HEK293 (cell line): ENCODE results near the gene NDUFS4.
"Not testable (repeated sequence)": the region's sequence is repeated elsewhere in the genome, so short reads cannot be mapped to it uniquely, and the experiment has no call there.

Experiments
- CTCF ChIA-PET: fragments of 350-600 bp; formaldehyde crosslinking; extraction: SDS; loops from one replicate; lab custom pipeline; 2021; ENCODE audit warnings: antibody characterized with exemption; lab: Yijun Ruan, JAX
- POLR2A ChIA-PET: fragments of 300-600 bp; formaldehyde crosslinking; extraction: SDS; loops from one replicate; lab custom pipeline; 2020; ENCODE audit warnings: antibody characterized with exemption, inconsistent platforms; lab: Yijun Ruan, JAX
- H3K27ac ChIP-seq: fragments of 200-500 bp; sonication (Bioruptor generic); 2 replicates; pipeline ENCODE4 v1.5.1; 2014; ENCODE audit warnings: low read depth, low read length, control low read depth, inconsistent platforms; ENCODE audit errors: extremely low read depth
- H3K36me3 ChIP-seq, 2 experiments: fragments of 200-500 bp in 1 of 2; sonication (Bioruptor generic) in 1 of 2; 1 replicate in 1 of 2; 2 replicates in 1 of 2; pipeline ENCODE4 v1.5.1; 2014 to 2017; ENCODE audit warnings: inconsistent platforms in 2 of 2, low read length in 2 of 2; ENCODE audit not compliant: control insufficient read depth in 2 of 2, insufficient read depth in 1 of 2
- H3K4me1 ChIP-seq: fragments of 200-500 bp; sonication (Bioruptor generic); 2 replicates; pipeline ENCODE4 v1.5.1; 2014; ENCODE audit warnings: mild to moderate bottlenecking, low read length, inconsistent platforms; ENCODE audit not compliant: control insufficient read depth, insufficient read depth
- H3K4me3 ChIP-seq: 2 replicates; pipeline ENCODE4 v1.5.1; 2011; ENCODE audit warnings: low read depth, mild to moderate bottlenecking, control low read depth, low read length, moderate library complexity
- H3K9me3 ChIP-seq: fragments of 200-500 bp; sonication (Bioruptor generic); 2 replicates; pipeline ENCODE4 v1.5.1; 2014; ENCODE audit warnings: low read depth, low read length, inconsistent platforms; ENCODE audit not compliant: control insufficient read depth, insufficient read depth
- FEZF1 ChIP-seq: fragments of 450-650 bp; formaldehyde crosslinking; IDR thresholded peaks from 2 replicates; pipeline ENCODE4 v1.5.1; 2016; ENCODE audit warnings: missing biosample characterization, missing genetic modification characterization
- GFI1B ChIP-seq: fragments of 450-650 bp; formaldehyde crosslinking; IDR thresholded peaks from 2 replicates; pipeline ENCODE4 v1.5.1; 2016; ENCODE audit warnings: missing biosample characterization, missing genetic modification characterization
- HOXA7 ChIP-seq: sonication (generic); formaldehyde crosslinking; IDR thresholded peaks from 2 replicates; pipeline ENCODE4 v1.8.1; 2022; ENCODE audit warnings: missing genetic modification reagents, borderline replicate concordance
- MYNN ChIP-seq: fragments of 450-650 bp; formaldehyde crosslinking; IDR thresholded peaks from 2 replicates; pipeline ENCODE4 v1.5.1; 2016; ENCODE audit warnings: missing biosample characterization, missing genetic modification characterization, borderline replicate concordance
- PRDM2 ChIP-seq: fragments of 450-650 bp; formaldehyde crosslinking; IDR thresholded peaks from 2 replicates; pipeline ENCODE4 v1.5.1; 2016; ENCODE audit warnings: missing biosample characterization, missing genetic modification characterization, borderline replicate concordance
- REPIN1 ChIP-seq: fragments of 450-650 bp; formaldehyde crosslinking; IDR thresholded peaks from 2 replicates; pipeline ENCODE4 v1.5.1; 2017; ENCODE audit warnings: missing biosample characterization, missing genetic modification characterization, low read depth
- SCRT1 ChIP-seq: fragments of 450-650 bp; formaldehyde crosslinking; IDR thresholded peaks from 2 replicates; pipeline ENCODE4 v1.5.1; 2016; ENCODE audit warnings: missing biosample characterization, missing genetic modification characterization, borderline replicate concordance
- SCRT2 ChIP-seq: fragments of 450-650 bp; formaldehyde crosslinking; IDR thresholded peaks from 2 replicates; pipeline ENCODE4 v1.5.1; 2016; ENCODE audit warnings: missing biosample characterization, missing genetic modification characterization
- SP3 ChIP-seq: fragments of 450-650 bp; formaldehyde crosslinking; IDR thresholded peaks from 2 replicates; pipeline ENCODE4 v1.5.1; 2016; ENCODE audit warnings: missing biosample characterization, missing genetic modification characterization
- ZNF146 ChIP-seq: fragments of 450-650 bp; formaldehyde crosslinking; IDR thresholded peaks from 2 replicates; pipeline ENCODE4 v1.5.1; 2016; ENCODE audit warnings: missing biosample characterization, missing genetic modification characterization
- ZNF174 ChIP-seq: fragments of 450-650 bp; formaldehyde crosslinking; IDR thresholded peaks from 2 replicates; pipeline ENCODE4 v1.5.0; 2017; ENCODE audit warnings: missing biosample characterization, mild to moderate bottlenecking, missing genetic modification characterization
- ZNF2 ChIP-seq: fragments of 450-650 bp; formaldehyde crosslinking; IDR thresholded peaks from 2 replicates; pipeline ENCODE4 v1.5.1; 2016; ENCODE audit warnings: missing biosample characterization, missing genetic modification characterization
- ZNF341 ChIP-seq: fragments of 450-650 bp; formaldehyde crosslinking; IDR thresholded peaks from 2 replicates; pipeline ENCODE4; 2016; ENCODE audit warnings: low read depth, missing biosample characterization, missing genetic modification characterization
- ZNF366 ChIP-seq: fragments of 450-650 bp; formaldehyde crosslinking; conservative IDR thresholded peaks from 2 replicates; pipeline ENCODE4 v1.5.1; 2016; ENCODE audit warnings: missing biosample characterization, missing genetic modification characterization
- ZNF529 ChIP-seq: fragments of 450-650 bp; formaldehyde crosslinking; IDR thresholded peaks from 2 replicates; pipeline ENCODE4 v1.5.1; 2017; ENCODE audit warnings: missing genetic modification characterization, missing biosample characterization; ENCODE audit not compliant: insufficient replicate concordance
- ZNF549 ChIP-seq: fragments of 450-650 bp; IDR thresholded peaks from 2 replicates; pipeline ENCODE4 v1.5.1; 2018; ENCODE audit warnings: missing biosample characterization, missing genetic modification characterization, mild to moderate bottlenecking, inconsistent platforms, moderate library complexity
- ZNF561 ChIP-seq: fragments of 450-650 bp; IDR thresholded peaks from 2 replicates; pipeline ENCODE4 v1.5.1; 2018; ENCODE audit warnings: missing biosample characterization, missing genetic modification characterization, borderline replicate concordance
- ZNF707 ChIP-seq: fragments of 450-650 bp; formaldehyde crosslinking; IDR thresholded peaks from 2 replicates; pipeline ENCODE4 v1.5.1; 2016; ENCODE audit warnings: missing biosample characterization, missing genetic modification characterization
- ZNF768 ChIP-seq: fragments of 450-650 bp; formaldehyde crosslinking; IDR thresholded peaks from 2 replicates; pipeline ENCODE4 v1.5.1; 2018; ENCODE audit warnings: missing biosample characterization, mild to moderate bottlenecking, missing genetic modification characterization
- ZSCAN23 ChIP-seq: fragments of 450-650 bp; formaldehyde crosslinking; IDR thresholded peaks from 2 replicates; pipeline ENCODE4 v1.5.1; 2016; ENCODE audit warnings: missing biosample characterization, missing genetic modification characterization

Gene NDUFS4

GRCh38 chr5:53649352-53649751 lies 88.9 kb downstream of the NDUFS4 start:
- H3K36me3 ChIP-seq, result peaks cover 3 to 7% of the 10 kb centered on the region in 2 experiments; a peak in 2 of 3 replicates
- no peak overlapping the region for H3K4me3 ChIP-seq
- TF ChIP-seq MYNN (tag by site-specific recombination), result no peak
- TF ChIP-seq ZNF146 (tag by site-specific recombination), result peak; percentile 51; the same call in 1 of the 2 replicates
- CTCF ChIA-PET, result interaction anchor here (0.7 kb wide), 1 partner anchor 34 kb away, joined by 3 read pairs; no protein-coding TSS in a partner anchor
- H3K9me3 ChIP-seq, result no peaks in the 10 kb centered on the region
- POLR2A ChIA-PET, result no interaction called here
- no peaks in the 10 kb centered on the region for H3K4me1 ChIP-seq
- H3K27ac ChIP-seq, result no peak overlapping the region

- H3K27ac ChIP-seq, H3K4me1 ChIP-seq, H3K4me3 ChIP-seq, CTCF ChIA-PET, H3K9me3 ChIP-seq, H3K36me3 ChIP-seq, POLR2A ChIA-PET: not testable (repeated sequence)
- TF ChIP-seq SCRT1 (tag by site-specific recombination), result peak; percentile 68; the same call in 1 of the 2 replicates
- peak; percentile 80 for TF ChIP-seq SCRT2 (tag by site-specific recombination)
Observed at GRCh38 chr5:53660573-53660972, 100.1 kb downstream of the NDUFS4 start.

- H3K27ac ChIP-seq, H3K36me3 ChIP-seq, H3K4me1 ChIP-seq, POLR2A ChIA-PET, H3K4me3 ChIP-seq, H3K9me3 ChIP-seq: not testable (repeated sequence)
- CTCF ChIA-PET, result interaction anchor here (0.6 kb wide), 1 partner anchor 27 kb away, joined by 5 read pairs; no protein-coding TSS in a partner anchor
Observed at GRCh38 chr5:53665313-53665712, 104.9 kb downstream of the NDUFS4 start.

- no peaks in the 10 kb centered on the region for H3K4me1 ChIP-seq
- no peaks in the 10 kb centered on the region for H3K9me3 ChIP-seq
- H3K36me3 ChIP-seq, result no peaks in the 10 kb centered on the region; a peak in 1 of 3 replicates
- TF ChIP-seq GFI1B (tag by site-specific recombination) (no peak), ZNF561 (tag by site-specific recombination) (no peak), HOXA7 (CRISPR knock-in tag) (no peak), ZNF768 (tag by site-specific recombination) (no peak), SCRT1 (tag by site-specific recombination) (no peak), ZNF707 (tag by site-specific recombination) (no peak), ZNF2 (tag by site-specific recombination) (no peak), ZNF366 (tag by site-specific recombination) (no peak), PRDM2 (tag by site-specific recombination) (no peak), REPIN1 (tag by site-specific recombination) (no peak), ZNF174 (tag by site-specific recombination) (no peak), ZNF549 (tag by site-specific recombination) (no peak), FEZF1 (tag by site-specific recombination) (no peak), ZNF529 (tag by site-specific recombination) (no peak), ZNF146 (tag by site-specific recombination) (no peak), SP3 (tag by site-specific recombination) (no peak), ZSCAN23 (tag by site-specific recombination) (no peak), ZNF341 (tag by site-specific recombination) (no peak)
- no peak overlapping the region for H3K27ac ChIP-seq
- ChIA-PET CTCF (no interaction called here), POLR2A (no interaction called here)
- H3K4me3 ChIP-seq, result no peak overlapping the region
Observed at GRCh38 chr5:53667621-53668020, 107.2 kb downstream of the NDUFS4 start.
